D721Med (cell line): ENCODE data around the gene JCHAIN.

ENCODE experiments used
- DNase-seq: peaks from one replicate; pipeline ENCODE4 v3.0.0; 2011; ENCODE audit warnings: low spot score; ENCODE audit not compliant: insufficient read length
- FAIRE-seq: peaks from 2 replicates; lab custom pipeline; 2011; peaks lifted over from hg19 to GRCh38; lab: Jason Lieb, UNC
- TF ChIP-seq, protein P1 (sequence below): IDR thresholded peaks from 2 replicates; pipeline ENCODE4 v1.5.1; 2012; ENCODE audit warnings: mild to moderate bottlenecking, control low read depth; ENCODE audit not compliant: insufficient read depth; ENCODE audit errors: missing control alignments

Gene JCHAIN

DNA sequence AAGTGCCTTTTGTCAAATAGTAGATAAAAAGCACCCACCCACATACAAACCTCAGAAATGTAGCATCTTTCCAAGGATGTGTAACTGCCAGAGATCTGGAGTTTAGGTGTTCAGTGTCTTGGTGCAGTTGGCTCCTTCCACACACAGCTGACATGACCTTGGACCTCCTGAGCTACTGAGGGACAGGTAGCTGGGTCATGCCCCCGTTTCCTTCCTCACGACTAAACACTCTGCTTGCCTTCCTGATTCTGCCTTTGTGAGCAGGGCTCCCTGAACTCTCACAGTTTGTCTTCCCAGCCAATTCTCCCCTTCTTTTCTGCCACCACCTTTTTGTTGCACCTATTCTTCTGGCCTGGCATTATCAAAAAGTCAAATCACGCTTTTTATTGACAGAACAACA lies 45.3 kb upstream of the JCHAIN start:
- TF ChIP-seq, protein P1, sequence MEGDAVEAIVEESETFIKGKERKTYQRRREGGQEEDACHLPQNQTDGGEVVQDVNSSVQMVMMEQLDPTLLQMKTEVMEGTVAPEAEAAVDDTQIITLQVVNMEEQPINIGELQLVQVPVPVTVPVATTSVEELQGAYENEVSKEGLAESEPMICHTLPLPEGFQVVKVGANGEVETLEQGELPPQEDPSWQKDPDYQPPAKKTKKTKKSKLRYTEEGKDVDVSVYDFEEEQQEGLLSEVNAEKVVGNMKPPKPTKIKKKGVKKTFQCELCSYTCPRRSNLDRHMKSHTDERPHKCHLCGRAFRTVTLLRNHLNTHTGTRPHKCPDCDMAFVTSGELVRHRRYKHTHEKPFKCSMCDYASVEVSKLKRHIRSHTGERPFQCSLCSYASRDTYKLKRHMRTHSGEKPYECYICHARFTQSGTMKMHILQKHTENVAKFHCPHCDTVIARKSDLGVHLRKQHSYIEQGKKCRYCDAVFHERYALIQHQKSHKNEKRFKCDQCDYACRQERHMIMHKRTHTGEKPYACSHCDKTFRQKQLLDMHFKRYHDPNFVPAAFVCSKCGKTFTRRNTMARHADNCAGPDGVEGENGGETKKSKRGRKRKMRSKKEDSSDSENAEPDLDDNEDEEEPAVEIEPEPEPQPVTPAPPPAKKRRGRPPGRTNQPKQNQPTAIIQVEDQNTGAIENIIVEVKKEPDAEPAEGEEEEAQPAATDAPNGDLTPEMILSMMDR, result no peak
- no peak for DNase-seq
- no peak for FAIRE-seq

DNA sequence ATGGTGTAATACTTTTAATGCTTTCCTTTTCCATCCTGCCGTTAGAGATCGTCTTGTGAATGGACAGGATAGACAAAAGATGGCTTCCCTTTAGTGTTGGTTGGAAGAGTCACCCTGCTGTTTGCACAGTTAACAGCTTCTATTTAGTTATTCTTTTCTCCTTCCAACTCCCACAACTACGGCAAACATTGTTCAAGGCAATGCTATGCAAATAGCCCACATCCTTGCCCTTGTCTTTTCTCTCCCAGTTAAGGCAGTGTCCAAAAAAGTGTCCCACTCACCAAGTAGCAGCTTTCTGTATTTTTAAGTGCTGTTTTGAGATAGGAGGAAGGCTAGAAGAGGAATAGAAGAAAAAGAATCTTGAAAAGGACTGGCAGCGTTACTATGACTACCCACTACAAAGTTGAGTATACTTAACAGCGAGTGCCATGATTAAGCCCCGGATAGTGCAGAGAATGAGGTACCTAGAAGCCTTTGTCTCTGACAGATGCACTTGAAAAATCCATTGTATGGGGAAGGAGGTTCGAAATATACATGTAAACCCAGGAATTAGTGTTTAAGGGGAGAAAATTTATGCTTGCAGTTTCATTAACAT lies 43.4 kb upstream of the JCHAIN start:
- TF ChIP-seq, protein P1, result no peak
- no peak for DNase-seq
- FAIRE-seq, result no peak

DNA sequence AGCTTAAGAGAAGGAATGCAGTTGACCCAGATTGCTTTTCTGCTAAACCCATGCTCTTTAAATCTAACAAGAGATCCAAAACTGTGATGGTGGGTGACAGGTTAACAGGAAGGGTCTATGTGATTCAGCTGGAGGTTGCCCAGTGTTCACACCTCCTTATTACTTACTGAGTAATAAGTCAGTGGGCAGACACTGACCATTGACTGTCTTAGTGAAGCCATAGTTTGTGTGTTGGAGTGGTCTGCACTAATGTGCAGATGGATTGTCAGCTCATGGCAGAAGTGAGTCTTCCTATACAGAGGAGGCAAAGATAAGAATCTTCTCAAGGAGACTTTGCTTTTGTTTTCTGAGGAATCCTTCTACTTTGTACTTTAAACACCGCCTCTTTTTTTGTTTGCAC lies 40.2 kb upstream of the JCHAIN start:
- FAIRE-seq (no peak), DNase-seq (no peak)

DNA sequence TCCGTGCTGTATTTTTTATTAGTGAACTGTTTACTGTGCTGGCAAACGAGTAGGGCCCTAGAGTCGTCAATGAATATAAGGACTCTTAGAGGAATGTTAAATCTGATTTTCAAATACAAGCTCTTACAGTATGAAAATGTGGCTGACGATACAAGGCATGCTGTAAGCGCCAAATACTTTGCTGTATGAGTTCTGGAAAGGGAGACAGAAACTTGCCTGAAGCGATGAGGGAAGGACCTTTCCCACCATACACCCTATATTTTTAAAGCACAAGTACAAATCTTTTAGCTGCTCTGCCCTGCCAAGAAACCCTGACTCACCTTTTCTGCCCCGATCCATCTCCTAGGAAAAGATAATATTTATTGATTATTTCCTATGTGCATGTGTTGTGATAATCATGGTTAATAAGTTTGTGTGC lies 39.7 kb upstream of the JCHAIN start:
- TF ChIP-seq, protein P1, result no peak
- no peak for DNase-seq
- FAIRE-seq, result no peak

More for the DNA sequence above, 40.2 kb upstream of the JCHAIN start:
- TF ChIP-seq, protein P1, result no peak

DNA sequence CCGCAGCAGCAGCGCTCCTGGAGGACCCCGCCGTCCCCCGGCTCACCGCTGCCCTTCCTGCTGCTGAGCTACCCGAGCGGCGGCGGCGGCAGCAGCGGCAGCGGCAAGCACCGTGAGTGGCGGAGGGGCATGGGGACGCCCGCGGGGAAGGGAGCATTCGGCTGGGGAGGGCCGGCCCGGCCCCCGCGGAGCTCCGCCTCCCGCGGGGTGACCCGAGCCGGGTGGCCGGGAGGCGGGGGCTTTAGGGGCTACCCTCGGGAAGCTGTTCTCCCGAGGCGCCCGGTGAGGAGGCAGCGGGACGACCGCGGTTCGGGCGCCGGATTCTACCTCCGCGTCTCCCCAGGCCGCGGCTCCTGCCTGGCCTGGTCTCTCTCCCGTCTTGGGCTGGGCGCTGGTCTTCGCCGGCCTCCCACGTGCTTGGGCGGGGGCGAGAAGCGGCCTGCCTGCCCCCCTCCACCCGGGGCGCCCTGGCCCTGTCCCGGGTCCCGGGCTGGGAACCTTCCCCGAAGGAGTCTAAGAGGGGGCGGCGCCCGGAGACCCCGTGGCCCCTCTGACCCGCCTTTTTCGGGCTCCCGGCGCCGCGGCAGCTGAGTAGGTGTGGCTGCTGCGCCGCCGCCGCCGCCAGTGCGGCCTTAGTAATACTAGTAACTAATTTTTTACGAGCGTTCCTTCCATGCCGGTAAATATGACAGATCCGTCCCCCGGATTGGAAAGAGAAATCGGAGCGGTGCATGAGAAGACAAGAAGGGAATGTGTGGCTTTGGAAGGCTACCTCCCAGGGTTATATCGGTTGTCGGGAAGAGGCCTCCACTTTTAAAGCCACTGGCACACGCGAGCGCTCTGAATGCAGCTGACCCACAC lies 39.1 kb upstream of the JCHAIN start:
- no peak for DNase-seq
- FAIRE-seq, result no peak
- TF ChIP-seq, protein P1, result no peak

DNA sequence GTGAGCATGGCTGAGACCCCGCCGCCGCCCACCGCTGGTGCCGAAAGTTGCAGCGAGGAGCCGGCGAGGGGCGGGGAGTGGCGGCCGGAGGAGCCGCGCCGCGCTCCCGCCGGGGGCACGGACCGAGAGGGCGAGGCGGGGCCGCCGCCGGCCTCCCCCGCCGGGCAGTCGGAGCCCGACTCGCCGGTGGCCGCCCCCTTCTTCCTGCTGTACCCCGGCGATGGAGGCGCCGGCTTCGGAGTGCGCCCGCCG lies 38.5 kb upstream of the JCHAIN start:
- FAIRE-seq (no peak), DNase-seq (no peak)
- TF ChIP-seq, protein P1, result no peak

DNA sequence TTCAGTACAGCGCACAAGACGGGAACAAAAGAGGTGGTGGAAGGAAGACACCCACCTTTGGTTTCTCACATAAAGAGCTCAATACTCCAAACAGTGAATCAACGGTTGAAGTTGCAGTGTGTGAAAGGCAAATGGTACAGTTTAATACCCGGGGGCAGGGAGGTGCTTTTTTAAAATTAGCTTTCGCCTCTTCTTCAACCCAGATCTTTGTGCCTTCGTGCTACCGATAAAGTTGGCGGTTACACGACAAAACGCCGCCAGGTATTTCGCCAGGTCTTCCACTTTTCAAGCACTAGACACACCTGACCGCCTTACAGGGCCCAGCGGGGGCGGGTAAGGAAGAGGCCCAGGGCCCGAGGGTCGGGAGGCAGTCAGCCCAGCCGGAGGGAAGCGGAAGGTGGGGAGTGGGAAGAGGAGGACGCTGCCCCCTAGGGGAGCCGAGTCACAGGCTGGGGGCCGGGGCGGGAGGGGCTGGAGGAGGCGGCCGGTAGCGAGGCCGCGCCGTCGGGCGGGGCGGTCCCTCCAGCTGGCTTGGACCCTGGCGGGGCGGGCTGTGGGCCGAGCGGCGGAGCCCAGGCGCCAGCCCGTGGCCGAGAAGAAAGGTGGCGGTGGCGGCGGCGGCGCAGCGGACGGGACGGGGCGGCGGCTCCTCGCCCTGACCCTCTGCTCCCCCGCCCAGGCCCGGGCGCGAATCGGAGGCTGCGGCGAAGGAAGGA lies 38.1 kb upstream of the JCHAIN start:
- TF ChIP-seq, protein P1, result peak; percentile 19
- no peak for DNase-seq
- no peak for FAIRE-seq
